ENCODE measurements around the gene PBRM1.

Gene PBRM1

GRCh38 chr3:52719618-52720017, 33.9 kb upstream of the PBRM1 start:
- Histone ChIP-seq H3K27me3 (ENCODE audit: control insufficient read depth in 1 of 2, insufficient read depth in 2 of 2, low read length in 2 of 2) (no peaks in the 10 kb centered on the region), H3K36me3 (ENCODE audit: control insufficient read depth in 2 of 2, insufficient read depth in 2 of 2, low read length in 2 of 2) (peaks cover 0 to 5% of the 10 kb centered on the region in 2 donors), H3K27ac (ENCODE audit: low read length) (no peak overlapping the region), H3K9ac (ENCODE audit: low read length in 2 of 2) (no peak overlapping the region), H3K9me3 (ENCODE audit: control insufficient read depth in 2 of 2, low read length in 2 of 2) (no peaks in the 10 kb centered on the region), H3K4me1 (ENCODE audit: control insufficient read depth, insufficient read depth, low read length) (no peaks in the 10 kb centered on the region), H3K4me3 (ENCODE audit: low read length in 2 of 2) (no peak overlapping the region)

GRCh38 chr3:52715714-52716305, 30.1 kb upstream of the PBRM1 start:
- Histone ChIP-seq H3K4me3 (ENCODE audit: low read length in 2 of 2) (no peak overlapping the region), H3K9me3 (ENCODE audit: control insufficient read depth in 2 of 2, low read length in 2 of 2) (no peaks in the 10 kb centered on the region), H3K27ac (ENCODE audit: low read length) (no peak overlapping the region), H3K4me1 (ENCODE audit: control insufficient read depth, insufficient read depth, low read length) (no peaks in the 10 kb centered on the region), H3K36me3 (ENCODE audit: control insufficient read depth in 2 of 2, insufficient read depth in 2 of 2, low read length in 2 of 2) (peaks cover 0 to 9% of the 10 kb centered on the region in 2 donors), H3K27me3 (ENCODE audit: control insufficient read depth in 1 of 2, insufficient read depth in 2 of 2, low read length in 2 of 2) (no peaks in the 10 kb centered on the region), H3K9ac (ENCODE audit: low read length in 2 of 2) (no peak overlapping the region)

DNA sequence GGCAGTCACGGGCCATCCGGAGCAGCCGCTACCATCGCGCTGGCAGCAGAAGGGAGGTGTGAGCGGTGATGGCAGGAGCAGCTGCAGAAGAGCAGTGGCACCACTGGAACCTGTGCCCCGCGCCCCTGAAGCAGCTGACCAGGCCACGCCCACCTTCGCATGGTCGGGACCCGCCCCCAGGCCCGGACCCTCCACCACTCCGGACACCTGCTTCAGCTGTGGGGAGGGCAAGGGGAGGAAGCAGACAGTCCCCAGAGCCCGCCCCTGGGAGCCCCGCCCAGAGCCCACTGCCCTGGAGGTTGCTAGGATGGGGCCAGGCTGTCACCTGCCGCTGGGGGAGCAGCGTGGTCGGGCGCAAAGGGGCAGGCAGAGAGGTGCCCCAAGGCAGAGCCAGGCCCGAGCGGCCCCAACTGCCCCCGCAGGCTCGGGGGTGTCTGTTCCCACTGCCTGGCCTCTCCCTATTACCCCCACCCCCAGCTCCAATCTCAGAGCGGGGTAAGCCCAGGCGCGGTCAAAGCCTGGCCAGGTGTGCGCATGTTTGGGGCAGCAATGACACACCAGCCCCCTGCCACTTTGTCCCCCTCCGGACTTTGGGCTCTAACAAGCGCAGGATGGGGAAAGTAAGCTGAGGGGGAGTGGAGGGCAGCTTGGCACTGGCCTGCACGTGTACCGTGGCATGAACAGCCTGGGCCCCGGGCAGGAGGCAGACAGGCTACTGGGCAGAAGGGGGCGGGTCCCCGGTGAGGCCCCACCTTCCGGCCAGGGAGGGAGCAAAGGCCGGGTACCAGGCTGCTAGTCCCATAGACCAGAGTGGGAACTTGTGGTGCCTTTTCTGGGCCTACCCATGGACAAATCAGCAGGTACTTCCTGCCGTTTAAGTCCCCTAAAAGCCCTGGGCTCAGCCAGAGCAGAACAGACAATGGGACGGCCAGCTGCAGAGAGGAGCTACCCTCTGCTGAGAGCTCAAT, 28.9 kb upstream of the PBRM1 start:
- no peaks in the 10 kb centered on the region for H3K27me3 ChIP-seq (ENCODE audit: control insufficient read depth in 1 of 2, insufficient read depth in 2 of 2, low read length in 2 of 2)
- H3K9ac ChIP-seq (ENCODE audit: low read length in 2 of 2): no peak overlapping the region
- H3K27ac ChIP-seq (ENCODE audit: low read length): no peak overlapping the region
- H3K36me3 ChIP-seq (ENCODE audit: control insufficient read depth in 2 of 2, insufficient read depth in 2 of 2, low read length in 2 of 2): peaks cover 0 to 11% of the 10 kb centered on the region in 2 donors
- no peaks in the 10 kb centered on the region for H3K9me3 ChIP-seq (ENCODE audit: control insufficient read depth in 2 of 2, low read length in 2 of 2)
- H3K4me3 ChIP-seq (ENCODE audit: low read length in 2 of 2): no peak overlapping the region
- no peaks in the 10 kb centered on the region for H3K4me1 ChIP-seq (ENCODE audit: control insufficient read depth, insufficient read depth, low read length)

- H3K27ac ChIP-seq (ENCODE audit: low read length): no peak overlapping the region
- H3K4me3 ChIP-seq (ENCODE audit: low read length in 2 of 2): no peak overlapping the region
- no peaks in the 10 kb centered on the region for H3K9me3 ChIP-seq (ENCODE audit: control insufficient read depth in 2 of 2, low read length in 2 of 2)
- H3K27me3 ChIP-seq (ENCODE audit: control insufficient read depth in 1 of 2, insufficient read depth in 2 of 2, low read length in 2 of 2): no peaks in the 10 kb centered on the region
- H3K36me3 ChIP-seq (ENCODE audit: control insufficient read depth in 2 of 2, insufficient read depth in 2 of 2, low read length in 2 of 2): peaks cover 7 to 13% of the 10 kb centered on the region in 2 donors
- no peaks in the 10 kb centered on the region for H3K4me1 ChIP-seq (ENCODE audit: control insufficient read depth, insufficient read depth, low read length)
- no peak overlapping the region for H3K9ac ChIP-seq (ENCODE audit: low read length in 2 of 2)
Measured at GRCh38 chr3:52712291-52713212, 26.8 kb upstream of the PBRM1 start.

- H3K9me3 ChIP-seq (ENCODE audit: control insufficient read depth in 2 of 2, low read length in 2 of 2): no peaks in the 10 kb centered on the region
- H3K4me3 ChIP-seq (ENCODE audit: low read length in 2 of 2): no peak overlapping the region
- no peak overlapping the region for H3K27ac ChIP-seq (ENCODE audit: low read length)
- no peaks in the 10 kb centered on the region for H3K27me3 ChIP-seq (ENCODE audit: control insufficient read depth in 1 of 2, insufficient read depth in 2 of 2, low read length in 2 of 2)
- H3K36me3 ChIP-seq (ENCODE audit: control insufficient read depth in 2 of 2, insufficient read depth in 2 of 2, low read length in 2 of 2): peaks cover 7 to 13% of the 10 kb centered on the region in 2 donors
- peaks cover 9% of the 10 kb centered on the region for H3K4me1 ChIP-seq (ENCODE audit: control insufficient read depth, insufficient read depth, low read length)
- no peak overlapping the region for H3K9ac ChIP-seq (ENCODE audit: low read length in 2 of 2)
Measured at GRCh38 chr3:52710512-52710911, 24.8 kb upstream of the PBRM1 start.

DNA sequence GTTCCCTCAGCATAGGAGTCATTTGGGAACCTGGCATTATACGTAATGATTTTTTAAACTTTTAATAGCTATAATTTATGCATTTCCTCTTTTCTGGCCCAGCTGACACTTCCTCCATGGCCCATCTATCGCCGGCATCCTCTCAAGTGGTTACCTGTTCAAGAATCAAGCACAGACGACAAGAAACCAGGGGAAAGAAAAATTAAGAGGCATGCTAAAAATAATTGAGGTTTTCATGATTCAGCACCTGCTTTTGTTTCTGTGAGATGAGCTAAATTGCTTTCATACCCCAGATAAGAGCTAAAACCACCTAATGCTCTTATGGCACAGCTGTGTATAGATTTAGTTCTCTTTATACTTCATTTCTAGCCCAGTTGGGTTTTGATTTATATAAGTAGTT, 21.9 kb upstream of the PBRM1 start:
- peaks cover 7 to 12% of the 10 kb centered on the region in 2 donors for H3K36me3 ChIP-seq (ENCODE audit: control insufficient read depth in 2 of 2, insufficient read depth in 2 of 2, low read length in 2 of 2)
- no peak overlapping the region for H3K9ac ChIP-seq (ENCODE audit: low read length in 2 of 2)
- no peaks in the 10 kb centered on the region for H3K27me3 ChIP-seq (ENCODE audit: control insufficient read depth in 1 of 2, insufficient read depth in 2 of 2, low read length in 2 of 2)
- peaks cover 26% of the 10 kb centered on the region for H3K4me1 ChIP-seq (ENCODE audit: control insufficient read depth, insufficient read depth, low read length)
- H3K4me3 ChIP-seq (ENCODE audit: low read length in 2 of 2): peak overlapping the region in 1 of 2 donors; percentile 99
- H3K9me3 ChIP-seq (ENCODE audit: control insufficient read depth in 2 of 2, low read length in 2 of 2): no peaks in the 10 kb centered on the region
- H3K27ac ChIP-seq (ENCODE audit: low read length): no peak overlapping the region

DNA sequence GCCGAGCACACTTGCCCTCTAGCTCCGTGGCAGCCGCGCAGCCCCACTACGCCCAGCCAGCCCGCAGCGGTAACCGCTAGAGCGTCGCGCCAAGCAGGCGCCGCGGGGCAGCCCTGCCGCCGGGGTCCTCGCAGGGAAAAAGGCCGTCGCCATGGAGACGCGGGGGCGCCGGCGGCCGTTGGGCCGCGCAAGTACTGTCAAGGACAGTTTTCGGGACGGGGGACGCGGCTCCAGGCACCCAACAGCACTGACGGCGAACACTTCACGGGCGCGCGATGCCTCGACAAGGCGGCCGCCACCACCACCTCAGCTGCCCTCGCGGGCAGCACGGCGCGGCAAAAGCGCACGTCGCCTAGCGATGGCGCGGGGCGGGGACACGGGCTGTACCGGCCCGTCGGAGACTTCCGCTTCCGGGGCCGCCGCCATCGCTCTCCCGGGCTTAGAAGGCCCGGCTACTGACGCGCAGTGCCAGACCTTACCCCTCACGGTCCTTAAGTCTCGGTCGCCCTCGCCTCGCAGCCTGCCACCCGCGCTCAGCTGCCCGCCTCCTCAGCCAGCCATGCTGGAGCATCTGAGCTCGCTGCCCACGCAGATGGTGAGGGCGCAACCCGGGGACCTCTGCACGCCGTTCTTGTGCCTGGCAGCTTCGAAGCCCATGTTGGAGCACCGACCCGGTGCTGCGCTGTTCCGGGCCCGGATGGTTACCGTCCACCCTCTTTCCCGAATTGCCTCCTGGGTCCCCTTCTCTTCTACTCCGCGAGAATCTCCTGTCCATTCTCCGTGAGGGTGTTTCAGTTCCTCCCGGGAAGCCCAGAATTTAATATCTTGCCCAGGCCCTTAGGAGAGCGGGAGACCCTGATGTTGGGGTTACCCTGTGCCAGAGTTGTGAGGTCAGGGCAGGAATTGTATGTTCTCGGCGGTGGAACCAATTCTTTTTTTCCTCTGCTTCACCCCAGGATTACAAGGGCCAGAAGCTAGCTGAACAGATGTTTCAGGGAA, 20.3 kb upstream of the PBRM1 start, which contains the start of the genes GLT8D1 and SPCS1:
GLT8D1 (minus strand) TSS at position 104 of the 999 bp plus-strand sequence. CDS start 5,331 bp downstream, outside the sequence.
SPCS1 (plus strand) TSS at position 419 of the 999 bp plus-strand sequence; CDS start at position 560, 141 bp downstream.
- Histone ChIP-seq H3K9me3 (ENCODE audit: control insufficient read depth in 2 of 2, low read length in 2 of 2) (no peaks in the 10 kb centered on the region), H3K4me1 (ENCODE audit: control insufficient read depth, insufficient read depth, low read length) (peaks cover 30% of the 10 kb centered on the region), H3K27ac (ENCODE audit: low read length) (peak within 1 kb of the TSS; percentile 73), H3K27me3 (ENCODE audit: control insufficient read depth in 1 of 2, insufficient read depth in 2 of 2, low read length in 2 of 2) (no peaks in the 10 kb centered on the region), H3K4me3 (ENCODE audit: low read length in 2 of 2) (peak within 1 kb of the TSS; percentile 99), H3K9ac (ENCODE audit: low read length in 2 of 2) (peak within 1 kb of the TSS; percentile 97 to 99), H3K36me3 (ENCODE audit: control insufficient read depth in 2 of 2, insufficient read depth in 2 of 2, low read length in 2 of 2) (peaks cover 7 to 10% of the 10 kb centered on the region in 2 donors)

DNA sequence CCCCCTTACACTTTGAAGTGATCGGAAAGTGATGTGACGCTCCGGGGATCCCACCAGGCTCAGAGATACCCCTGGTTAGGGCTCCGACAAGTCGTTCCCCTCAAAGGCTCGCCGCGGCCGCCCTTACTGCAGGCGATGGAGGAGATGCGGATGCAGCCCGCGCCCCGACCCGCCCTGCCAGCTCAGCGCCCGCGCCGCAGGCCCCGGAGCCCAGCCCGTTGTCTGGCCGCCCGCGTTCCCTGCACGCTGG, 19.6 kb upstream of the PBRM1 start:
- Histone ChIP-seq H3K4me3 (ENCODE audit: low read length in 2 of 2) (peak overlapping the region; percentile 99), H3K4me1 (ENCODE audit: control insufficient read depth, insufficient read depth, low read length) (peaks cover 30% of the 10 kb centered on the region), H3K27ac (ENCODE audit: low read length) (peak overlapping the region; percentile 73), H3K9me3 (ENCODE audit: control insufficient read depth in 2 of 2, low read length in 2 of 2) (no peaks in the 10 kb centered on the region), H3K9ac (ENCODE audit: low read length in 2 of 2) (peak overlapping the region; percentile 97 to 99), H3K36me3 (ENCODE audit: control insufficient read depth in 2 of 2, insufficient read depth in 2 of 2, low read length in 2 of 2) (peaks cover 7 to 10% of the 10 kb centered on the region in 2 donors), H3K27me3 (ENCODE audit: control insufficient read depth in 1 of 2, insufficient read depth in 2 of 2, low read length in 2 of 2) (no peaks in the 10 kb centered on the region)

- Histone ChIP-seq H3K9ac (ENCODE audit: low read length in 2 of 2) (peak overlapping the region; percentile 97 to 99), H3K27me3 (ENCODE audit: control insufficient read depth in 1 of 2, insufficient read depth in 2 of 2, low read length in 2 of 2) (no peaks in the 10 kb centered on the region), H3K4me1 (ENCODE audit: control insufficient read depth, insufficient read depth, low read length) (peaks cover 30% of the 10 kb centered on the region), H3K36me3 (ENCODE audit: control insufficient read depth in 2 of 2, insufficient read depth in 2 of 2, low read length in 2 of 2) (peaks cover 8 to 10% of the 10 kb centered on the region in 2 donors), H3K27ac (ENCODE audit: low read length) (peak overlapping the region; percentile 73), H3K4me3 (ENCODE audit: low read length in 2 of 2) (peak overlapping the region; percentile 99), H3K9me3 (ENCODE audit: control insufficient read depth in 2 of 2, low read length in 2 of 2) (no peaks in the 10 kb centered on the region)
Measured at GRCh38 chr3:52704611-52705437, 19.1 kb upstream of the PBRM1 start.
